Bronchus fibroblast of lung (primary cell): Measurements from ENCODE around the gene OR2T1. TPM values are rescaled to one million over a fixed set of nuclear protein-coding genes. Genes with fewer than 3 reads are reported as not detected.

Source experiments
- total RNA-seq: library from RNA; depleted of rRNA; stranded (reverse); fragments of >200 nt; gene quantifications from 2 replicates; pipeline ENCODE4 v1.2.3, GENCODE V29; 2015

Gene OR2T1, protein sequence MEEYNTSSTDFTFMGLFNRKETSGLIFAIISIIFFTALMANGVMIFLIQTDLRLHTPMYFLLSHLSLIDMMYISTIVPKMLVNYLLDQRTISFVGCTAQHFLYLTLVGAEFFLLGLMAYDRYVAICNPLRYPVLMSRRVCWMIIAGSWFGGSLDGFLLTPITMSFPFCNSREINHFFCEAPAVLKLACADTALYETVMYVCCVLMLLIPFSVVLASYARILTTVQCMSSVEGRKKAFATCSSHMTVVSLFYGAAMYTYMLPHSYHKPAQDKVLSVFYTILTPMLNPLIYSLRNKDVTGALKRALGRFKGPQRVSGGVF
- not detected in 2 replicates for total RNA-seq

DNA sequence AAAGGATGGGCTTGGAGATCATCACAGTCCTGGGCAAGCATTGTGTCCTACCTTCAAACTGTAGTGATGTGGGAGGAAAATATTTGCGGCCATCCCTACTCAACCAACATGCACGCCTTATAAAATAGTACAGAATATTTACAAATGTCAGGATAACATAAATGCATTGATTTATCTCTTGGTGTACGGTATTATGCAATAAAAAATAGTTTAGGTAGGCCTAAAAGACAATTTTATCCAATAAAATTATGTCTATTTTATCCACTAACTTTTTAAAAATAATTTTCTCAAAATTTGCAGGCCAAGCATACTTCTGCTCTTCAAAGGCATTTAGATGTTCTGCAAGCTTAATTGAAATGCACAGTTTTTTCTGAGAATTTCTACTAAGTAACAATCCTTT lies at the start of gene OR2T1:
TSS of gene OR2T1 (plus strand) at position 301 of the 400 bp plus-strand sequence. CDS start 3,100 bp downstream, outside the sequence.

DNA sequence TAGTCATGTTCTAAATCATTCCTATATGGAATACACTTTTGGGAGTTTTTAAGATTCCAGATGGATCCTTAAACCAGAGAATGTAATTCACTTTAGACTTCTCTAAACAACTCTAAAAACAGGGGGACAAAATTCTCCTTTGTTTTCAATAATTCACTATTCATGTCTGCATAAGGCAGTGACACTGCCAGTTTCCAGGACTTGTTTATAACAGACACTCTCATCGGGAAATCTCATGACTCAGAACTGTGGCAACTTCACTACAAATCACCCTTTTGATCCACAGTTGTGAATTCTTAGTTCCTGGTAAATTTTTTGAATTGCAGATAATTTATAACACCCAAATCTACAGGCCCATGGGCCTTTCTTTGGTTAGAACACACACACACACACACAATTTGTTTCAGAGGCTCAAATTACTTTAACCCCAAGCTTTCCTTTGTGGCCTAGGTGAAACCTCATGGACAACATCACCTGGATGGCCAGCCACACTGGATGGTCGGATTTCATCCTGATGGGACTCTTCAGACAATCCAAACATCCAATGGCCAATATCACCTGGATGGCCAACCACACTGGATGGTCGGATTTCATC lies 41.6 kb upstream of the OR2T1 start, which contains the start of gene OR2T4:
TSS of gene OR2T4 (plus strand) at position 545 of the 595 bp plus-strand sequence. CDS start at position 545, 0 bp downstream.

DNA sequence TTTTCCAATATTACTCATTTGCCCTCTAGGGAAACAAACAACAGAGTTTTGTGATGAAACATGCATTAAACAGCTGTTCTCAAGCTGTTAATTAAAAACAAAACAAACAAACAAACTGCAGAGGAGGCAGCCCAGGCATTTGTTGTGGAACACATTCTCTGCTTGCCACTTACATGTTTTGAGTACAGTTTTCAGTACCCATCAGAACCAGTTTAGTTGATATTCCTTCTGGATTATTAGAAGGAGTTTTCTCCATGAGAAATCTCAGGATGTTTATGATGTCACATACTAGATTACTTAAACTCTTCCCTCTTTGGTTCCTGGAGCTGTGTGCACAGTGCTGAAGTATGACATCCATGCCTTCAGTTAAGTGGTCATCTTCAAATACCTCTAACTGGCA lies 27.4 kb upstream of the OR2T1 start, which contains the start of gene OR2T6:
TSS of gene OR2T6 (plus strand) at position 301 of the 400 bp plus-strand sequence. CDS start 11,863 bp downstream, outside the sequence.

DNA sequence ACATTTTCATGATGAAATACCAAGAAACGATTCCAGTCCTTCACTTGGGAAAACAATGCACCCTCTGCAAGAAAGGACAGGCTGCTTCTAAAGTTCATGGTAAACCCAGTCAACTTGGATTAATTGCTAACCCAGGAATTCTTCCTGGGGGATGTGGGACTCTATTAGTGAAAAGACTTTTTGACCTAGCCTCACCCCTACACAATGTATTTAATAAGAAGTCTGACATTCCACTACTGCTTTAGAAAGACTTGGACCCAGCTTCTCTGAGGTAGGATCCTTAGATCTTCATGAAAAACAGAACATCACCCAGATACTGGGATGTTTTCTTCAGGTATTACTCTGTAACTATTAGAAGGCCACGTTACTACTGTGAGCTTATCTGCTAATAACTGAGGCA lies 42.6 kb downstream of the OR2T1 start, which contains the start of gene OR2T2:
TSS of gene OR2T2 (plus strand) at position 239 of the 400 bp plus-strand sequence. CDS start 7,161 bp downstream, outside the sequence.

Other genes starting within 250 kb of the OR2T1 start
- gene OR2M2, start 228.2 kb upstream of the OR2T1 start, total RNA-seq: not detected in 2 replicates
- gene OR2M3, start 205.8 kb upstream of the OR2T1 start, total RNA-seq: not detected in 2 replicates
- not detected in 2 replicates for gene OR2M4, start 171.6 kb upstream of the OR2T1 start, total RNA-seq
- not detected in 2 replicates for gene OR2T33, start 125.1 kb upstream of the OR2T1 start, total RNA-seq
- gene OR2T12, start 99.6 kb upstream of the OR2T1 start, total RNA-seq: not detected in 2 replicates
- not detected in 2 replicates for gene OR2M7, start 78.5 kb upstream of the OR2T1 start, total RNA-seq
- gene OR14C36, start 54.3 kb upstream of the OR2T1 start, total RNA-seq: not detected in 2 replicates
- gene OR2T4, start 41.4 kb upstream of the OR2T1 start, total RNA-seq: not detected in 2 replicates
- gene OR2T6, start 27.3 kb upstream of the OR2T1 start, total RNA-seq: not detected in 2 replicates
- not detected in 2 replicates for gene OR2T2, start 42.6 kb downstream of the OR2T1 start, total RNA-seq
- not detected in 2 replicates for gene OR2T3, start 70.3 kb downstream of the OR2T1 start, total RNA-seq
- gene OR2T5, start 85.5 kb downstream of the OR2T1 start, total RNA-seq: not detected in 2 replicates
- not detected in 2 replicates for gene OR2G6, start 105.0 kb downstream of the OR2T1 start, total RNA-seq
- not detected in 2 replicates for gene OR2T29, start 159.7 kb downstream of the OR2T1 start, total RNA-seq
- not detected in 2 replicates for gene OR2T34, start 171.7 kb downstream of the OR2T1 start, total RNA-seq
- gene OR2T10, start 194.7 kb downstream of the OR2T1 start, total RNA-seq: not detected in 2 replicates
- gene OR2T11, start 232.0 kb downstream of the OR2T1 start, total RNA-seq: not detected in 2 replicates
- gene OR2T35, start 242.2 kb downstream of the OR2T1 start, total RNA-seq: not detected in 2 replicates